Measurements from ENCODE around the gene CYSLTR1. TPM values are rescaled to one million over a fixed set of nuclear protein-coding genes. Genes with fewer than 3 reads are reported as not detected.

Gene CYSLTR1
- total RNA-seq, 1 donor from 2014 or later, result not detected

DNA sequence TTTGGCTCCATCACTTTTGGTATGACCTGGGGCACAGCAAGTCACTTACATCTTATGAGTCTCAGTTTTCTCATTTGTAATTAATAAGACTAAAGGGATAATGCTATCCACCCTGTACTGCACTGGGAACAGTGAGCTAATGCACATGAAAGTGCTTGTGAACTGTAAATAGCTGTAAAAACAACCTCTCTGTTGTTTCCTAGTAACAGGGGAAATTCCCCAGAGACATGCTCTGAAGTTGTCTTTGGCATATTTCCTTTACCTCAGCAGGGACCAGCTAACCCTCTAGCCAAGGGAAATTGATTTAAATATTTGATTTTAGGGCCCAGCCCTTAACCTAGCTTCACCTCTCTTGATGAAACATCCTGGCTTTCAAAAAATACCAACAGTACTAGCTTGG, 6.1 kb upstream of the CYSLTR1 start:
- H3K27me3 Mint-ChIP-seq (ENCODE audit: low read depth), result no peaks in the 10 kb centered on the region
- H3K36me3 Mint-ChIP-seq (ENCODE audit: low read depth), result no peaks in the 10 kb centered on the region
- H3K4me3 Mint-ChIP-seq, result no peak overlapping the region
- TF ChIP-seq, protein P1, sequence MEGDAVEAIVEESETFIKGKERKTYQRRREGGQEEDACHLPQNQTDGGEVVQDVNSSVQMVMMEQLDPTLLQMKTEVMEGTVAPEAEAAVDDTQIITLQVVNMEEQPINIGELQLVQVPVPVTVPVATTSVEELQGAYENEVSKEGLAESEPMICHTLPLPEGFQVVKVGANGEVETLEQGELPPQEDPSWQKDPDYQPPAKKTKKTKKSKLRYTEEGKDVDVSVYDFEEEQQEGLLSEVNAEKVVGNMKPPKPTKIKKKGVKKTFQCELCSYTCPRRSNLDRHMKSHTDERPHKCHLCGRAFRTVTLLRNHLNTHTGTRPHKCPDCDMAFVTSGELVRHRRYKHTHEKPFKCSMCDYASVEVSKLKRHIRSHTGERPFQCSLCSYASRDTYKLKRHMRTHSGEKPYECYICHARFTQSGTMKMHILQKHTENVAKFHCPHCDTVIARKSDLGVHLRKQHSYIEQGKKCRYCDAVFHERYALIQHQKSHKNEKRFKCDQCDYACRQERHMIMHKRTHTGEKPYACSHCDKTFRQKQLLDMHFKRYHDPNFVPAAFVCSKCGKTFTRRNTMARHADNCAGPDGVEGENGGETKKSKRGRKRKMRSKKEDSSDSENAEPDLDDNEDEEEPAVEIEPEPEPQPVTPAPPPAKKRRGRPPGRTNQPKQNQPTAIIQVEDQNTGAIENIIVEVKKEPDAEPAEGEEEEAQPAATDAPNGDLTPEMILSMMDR (conservative IDR thresholded peaks at IDR 0.05), result no peak
- DNase-seq (ENCODE audit: low read depth, low spot score), result no peak
- peaks cover 7% of the 10 kb centered on the region for H3K9me3 Mint-ChIP-seq
- H3K4me1 Mint-ChIP-seq, result no peaks in the 10 kb centered on the region
- H3K27ac Mint-ChIP-seq (ENCODE audit: unreplicated experiment), result no peak overlapping the region

DNA sequence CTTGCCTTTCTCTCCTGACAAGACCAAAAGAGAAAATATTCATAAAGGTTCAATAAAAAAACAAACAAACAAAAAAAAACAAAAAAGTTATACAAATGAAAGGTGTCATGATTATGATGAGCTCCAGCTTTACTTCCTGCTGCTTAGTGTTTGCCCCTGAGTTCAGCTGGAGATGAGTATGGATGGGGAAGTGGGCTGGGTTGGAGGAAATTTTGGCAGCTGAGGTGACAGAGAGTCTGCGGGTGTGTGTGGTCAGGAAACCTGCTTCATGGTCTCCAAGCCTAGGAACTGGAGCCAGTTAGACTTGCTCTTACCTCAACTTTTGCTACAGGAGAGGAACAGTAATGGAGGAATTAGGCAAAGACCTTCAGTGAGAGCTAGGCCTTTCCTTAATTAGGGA, 4.3 kb upstream of the CYSLTR1 start:
- Mint-ChIP-seq H3K27ac (ENCODE audit: unreplicated experiment) (no peak overlapping the region), H3K27me3 (ENCODE audit: low read depth) (no peaks in the 10 kb centered on the region), H3K4me3 (no peak overlapping the region), H3K9me3 (peaks cover 3% of the 10 kb centered on the region), H3K36me3 (ENCODE audit: low read depth) (no peaks in the 10 kb centered on the region), H3K4me1 (no peaks in the 10 kb centered on the region)
- TF ChIP-seq, protein P1 (conservative IDR thresholded peaks at IDR 0.05), result no peak
- no peak for DNase-seq (ENCODE audit: low read depth, low spot score)

DNA sequence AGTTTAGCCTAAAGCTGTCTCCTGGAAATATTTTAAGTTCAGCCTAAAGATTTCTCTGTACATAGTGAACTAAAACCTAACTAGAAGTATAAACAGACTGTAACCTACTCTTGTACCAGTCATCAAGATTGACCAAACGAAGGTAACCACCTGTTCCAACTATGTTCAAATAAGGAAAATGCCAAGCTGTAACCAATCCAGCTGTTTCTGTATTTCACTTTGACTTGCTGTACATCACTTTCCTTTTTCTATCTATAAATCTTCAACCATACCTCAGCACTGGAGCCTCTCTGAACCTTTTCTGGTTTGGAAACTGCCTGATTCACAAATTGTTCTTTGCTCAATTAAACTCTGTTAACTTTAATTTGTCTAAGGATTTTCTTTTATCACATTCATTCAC, 3.1 kb upstream of the CYSLTR1 start:
- Mint-ChIP-seq H3K36me3 (ENCODE audit: low read depth) (no peaks in the 10 kb centered on the region), H3K4me1 (no peaks in the 10 kb centered on the region), H3K27me3 (ENCODE audit: low read depth) (no peaks in the 10 kb centered on the region), H3K27ac (ENCODE audit: unreplicated experiment) (no peak overlapping the region), H3K4me3 (no peak overlapping the region), H3K9me3 (peaks cover 3% of the 10 kb centered on the region)
- TF ChIP-seq, protein P1 (conservative IDR thresholded peaks at IDR 0.05), result no peak
- no peak for DNase-seq (ENCODE audit: low read depth, low spot score)

DNA sequence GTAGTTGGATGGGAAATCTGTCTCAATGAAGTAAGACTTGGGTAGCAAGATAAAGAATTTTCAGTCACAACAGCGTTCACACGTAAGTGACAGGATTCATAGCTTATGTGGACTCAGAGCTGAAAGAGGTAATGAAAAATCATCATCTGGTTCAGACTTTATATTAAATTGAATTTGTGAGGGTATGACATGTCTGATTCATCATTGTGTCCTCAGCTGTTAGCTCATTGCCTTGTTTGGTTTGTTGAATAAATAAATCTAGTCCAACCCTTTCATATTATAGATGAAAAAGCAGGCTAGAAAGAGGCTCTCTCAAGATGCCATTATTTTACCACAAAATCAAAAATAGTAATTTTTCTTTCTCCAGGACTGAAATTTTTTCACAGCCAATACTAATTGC, 2.7 kb upstream of the CYSLTR1 start:
- H3K27me3 Mint-ChIP-seq (ENCODE audit: low read depth), result no peaks in the 10 kb centered on the region
- no peak overlapping the region for H3K27ac Mint-ChIP-seq (ENCODE audit: unreplicated experiment)
- no peaks in the 10 kb centered on the region for H3K36me3 Mint-ChIP-seq (ENCODE audit: low read depth)
- peaks cover 3% of the 10 kb centered on the region for H3K9me3 Mint-ChIP-seq
- TF ChIP-seq, protein P1 (conservative IDR thresholded peaks at IDR 0.05), result no peak
- H3K4me1 Mint-ChIP-seq, result no peaks in the 10 kb centered on the region
- no peak overlapping the region for H3K4me3 Mint-ChIP-seq
- no peak for DNase-seq (ENCODE audit: low read depth, low spot score)

DNA sequence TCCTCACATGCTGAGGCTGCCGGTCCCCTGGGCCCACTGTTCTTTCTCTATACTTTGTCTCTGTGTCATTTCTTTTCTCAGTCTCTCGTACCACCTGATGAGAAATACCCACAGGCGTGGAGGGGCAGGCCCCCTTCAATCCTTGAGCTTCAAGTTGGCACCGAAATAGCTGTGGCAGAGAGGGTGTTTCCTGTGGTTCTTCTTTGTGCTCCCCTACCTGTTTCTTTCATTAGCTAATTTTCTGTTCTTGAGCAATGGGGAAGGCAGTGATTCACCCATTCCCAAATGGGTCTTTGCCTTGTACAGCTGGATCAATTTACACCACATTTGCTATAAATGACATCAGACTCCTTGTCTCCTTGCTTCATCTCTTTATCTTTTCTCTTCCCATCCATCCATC, 2.1 kb upstream of the CYSLTR1 start:
- Mint-ChIP-seq H3K9me3 (peaks cover 3% of the 10 kb centered on the region), H3K4me1 (no peaks in the 10 kb centered on the region)

More for the DNA sequence above, 2.1 kb upstream of the CYSLTR1 start:
- no peak overlapping the region for H3K27ac Mint-ChIP-seq (ENCODE audit: unreplicated experiment)
- no peaks in the 10 kb centered on the region for H3K27me3 Mint-ChIP-seq (ENCODE audit: low read depth)
- H3K4me3 Mint-ChIP-seq, result no peak overlapping the region
- DNase-seq (ENCODE audit: low read depth, low spot score), result no peak
- TF ChIP-seq, protein P1 (conservative IDR thresholded peaks at IDR 0.05), result no peak
- H3K36me3 Mint-ChIP-seq (ENCODE audit: low read depth), result no peaks in the 10 kb centered on the region

Data from neural crest cell (in vitro differentiated cells).